SU-DHL-6 (cell line): ENCODE measurements around the gene PDZD2.

Experiments
- CTCF ChIP-seq: fragments of 200-600 bp; sonication (generic); IDR thresholded peaks from one replicate; pipeline ENCODE4 v1.5.1; 2017; ENCODE audit warnings: antibody characterized with exemption, mild to moderate bottlenecking, low read length, moderate library complexity; ENCODE audit not compliant: insufficient read depth, poor library complexity, severe bottlenecking
- EZH2phosphoT487 ChIP-seq: fragments of 200-600 bp; sonication (generic), shearing (Covaris generic); conservative IDR thresholded peaks from 2 replicates; pipeline ENCODE4 v1.6.1; 2018; ENCODE audit warnings: mild to moderate bottlenecking, antibody characterized with exemption, low read length, moderate library complexity, mixed read lengths

- TF ChIP-seq CTCF: no peak
- TF ChIP-seq EZH2phosphoT487: no peak
These were observed 427.5 kb downstream of the PDZD2 start for GRCh38 chr5:32066448-32066847.
